SK-N-SH (cell line): ENCODE data around the gene STT3A.

Experiments
- FOSL2 ChIP-seq: IDR thresholded peaks from 2 replicates; pipeline ENCODE4 v1.4.0; 2012; ENCODE audit warnings: low read depth, mild to moderate bottlenecking, moderate library complexity, borderline replicate concordance
- FOXM1 ChIP-seq: IDR thresholded peaks from 2 replicates; pipeline ENCODE4 v1.4.0; 2012; ENCODE audit warnings: low read depth, mild to moderate bottlenecking
- TEAD4 ChIP-seq: IDR thresholded peaks from 2 replicates; pipeline ENCODE4 v1.4.0; 2012; ENCODE audit warnings: mild to moderate bottlenecking, borderline replicate concordance; ENCODE audit not compliant: insufficient read depth
- TF ChIP-seq, protein P1 (sequence below): IDR thresholded peaks from 2 replicates; pipeline ENCODE4 v1.4.0; 2012; ENCODE audit warnings: low read depth
- TF ChIP-seq, protein P2 (sequence below): fragments of 200-600 bp; sonication (generic); IDR thresholded peaks from 2 replicates; pipeline ENCODE4 v1.6.1; 2017; ENCODE audit warnings: antibody characterized with exemption, mild to moderate bottlenecking, moderate library complexity

DNA sequence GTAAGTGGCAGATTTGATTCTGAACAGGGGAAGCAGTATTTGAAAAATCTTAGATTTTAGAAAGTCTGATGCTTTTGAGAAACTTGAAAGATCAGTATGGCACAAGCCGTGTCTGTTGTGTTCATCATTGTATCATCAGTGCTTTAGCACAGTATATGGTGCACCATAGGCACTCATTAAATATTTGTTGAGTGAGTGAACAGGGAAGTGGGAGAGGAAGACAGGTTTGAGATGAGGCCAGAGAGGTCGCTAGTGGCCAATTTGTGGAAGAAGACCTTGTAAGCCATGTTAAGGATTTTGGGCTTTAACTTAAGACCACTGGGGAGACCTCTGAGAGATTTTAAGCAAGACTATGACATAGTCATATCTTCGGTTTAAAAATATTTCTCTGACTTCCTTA is 45.2 kb downstream of the STT3A start:
- TF ChIP-seq FOSL2 (no peak), FOXM1 (no peak), TEAD4 (no peak)
- TF ChIP-seq, protein P1, sequence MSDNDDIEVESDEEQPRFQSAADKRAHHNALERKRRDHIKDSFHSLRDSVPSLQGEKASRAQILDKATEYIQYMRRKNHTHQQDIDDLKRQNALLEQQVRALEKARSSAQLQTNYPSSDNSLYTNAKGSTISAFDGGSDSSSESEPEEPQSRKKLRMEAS: no peak
- TF ChIP-seq, protein P2, sequence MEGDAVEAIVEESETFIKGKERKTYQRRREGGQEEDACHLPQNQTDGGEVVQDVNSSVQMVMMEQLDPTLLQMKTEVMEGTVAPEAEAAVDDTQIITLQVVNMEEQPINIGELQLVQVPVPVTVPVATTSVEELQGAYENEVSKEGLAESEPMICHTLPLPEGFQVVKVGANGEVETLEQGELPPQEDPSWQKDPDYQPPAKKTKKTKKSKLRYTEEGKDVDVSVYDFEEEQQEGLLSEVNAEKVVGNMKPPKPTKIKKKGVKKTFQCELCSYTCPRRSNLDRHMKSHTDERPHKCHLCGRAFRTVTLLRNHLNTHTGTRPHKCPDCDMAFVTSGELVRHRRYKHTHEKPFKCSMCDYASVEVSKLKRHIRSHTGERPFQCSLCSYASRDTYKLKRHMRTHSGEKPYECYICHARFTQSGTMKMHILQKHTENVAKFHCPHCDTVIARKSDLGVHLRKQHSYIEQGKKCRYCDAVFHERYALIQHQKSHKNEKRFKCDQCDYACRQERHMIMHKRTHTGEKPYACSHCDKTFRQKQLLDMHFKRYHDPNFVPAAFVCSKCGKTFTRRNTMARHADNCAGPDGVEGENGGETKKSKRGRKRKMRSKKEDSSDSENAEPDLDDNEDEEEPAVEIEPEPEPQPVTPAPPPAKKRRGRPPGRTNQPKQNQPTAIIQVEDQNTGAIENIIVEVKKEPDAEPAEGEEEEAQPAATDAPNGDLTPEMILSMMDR: no peak
